Neural progenitor cell (in vitro differentiated cells): Measurements from ENCODE around the gene RAB1A. TPM values are rescaled to one million over a fixed set of nuclear protein-coding genes. Genes with fewer than 3 reads are reported as not detected.

Experiments
- DNase-seq: peaks from one replicate; pipeline ENCODE4 v3.0.0-alpha.2; 2016; ENCODE audit warnings: low spot score
- H2AFZ ChIP-seq: fragments of 200-600 bp; sonication (generic); replicated peaks from 2 replicates; pipeline ENCODE4 v1.6.1; 2016; ENCODE audit warnings: antibody characterized with exemption
- H3F3A ChIP-seq: fragments of 200-600 bp; sonication (generic); 2 replicates; pipeline ENCODE4 v1.6.1; 2016; ENCODE audit warnings: antibody characterized with exemption, low read depth
- H3K27ac ChIP-seq: fragments of 200-600 bp; sonication (generic); 2 replicates; pipeline ENCODE4 v1.5.1; 2016; ENCODE audit warnings: mild to moderate bottlenecking
- H3K27me3 ChIP-seq: fragments of 200-600 bp; sonication (generic); 2 replicates; pipeline ENCODE4 v1.6.1; 2016; ENCODE audit warnings: mild to moderate bottlenecking, moderate library complexity
- H3K36me3 ChIP-seq: fragments of 200-600 bp; sonication (generic); 2 replicates; pipeline ENCODE4 v1.5.1; 2016
- H3K4me1 ChIP-seq: fragments of 200-600 bp; sonication (generic); 2 replicates; pipeline ENCODE4 v1.6.1; 2016; ENCODE audit warnings: mixed run types
- H3K4me2 ChIP-seq: fragments of 200-600 bp; sonication (generic); 2 replicates; pipeline ENCODE4 v1.6.1; 2016
- H3K4me3 ChIP-seq: fragments of 200-600 bp; sonication (generic); 2 replicates; pipeline ENCODE4 v1.5.1; 2016
- H3K79me2 ChIP-seq: fragments of 200-600 bp; sonication (generic); 2 replicates; pipeline ENCODE4 v1.6.1; 2016; ENCODE audit warnings: low read depth
- H3K9ac ChIP-seq: fragments of 200-600 bp; sonication (generic); 2 replicates; pipeline ENCODE4 v1.6.1; 2016
- H3K9me3 ChIP-seq: fragments of 200-600 bp; sonication (generic); 2 replicates; pipeline ENCODE4 v1.5.1; 2016; ENCODE audit warnings: low read depth
- H4K20me1 ChIP-seq: fragments of 200-600 bp; sonication (generic); 2 replicates; pipeline ENCODE4 v1.6.1; 2016; ENCODE audit warnings: low read depth
- H3K27ac Mint-ChIP-seq: 3 replicates; pipeline ENCODE4 v1.8.0; 2021; ENCODE audit warnings: mixed read lengths
- H3K27me3 Mint-ChIP-seq: 2 replicates; pipeline ENCODE4 v1.8.0; 2022; ENCODE audit warnings: low read depth, mild to moderate bottlenecking, inconsistent platforms, moderate library complexity, mixed read lengths; ENCODE audit not compliant: insufficient read depth
- H3K36me3 Mint-ChIP-seq: 3 replicates; pipeline ENCODE4 v1.8.0; 2021; ENCODE audit warnings: mixed read lengths
- H3K4me1 Mint-ChIP-seq: 3 replicates; pipeline ENCODE4 v1.8.0; 2021; ENCODE audit warnings: mixed read lengths
- H3K4me3 Mint-ChIP-seq: 3 replicates; pipeline ENCODE4 v1.8.0; 2021; ENCODE audit warnings: mild to moderate bottlenecking, moderate library complexity, mixed read lengths
- H3K9me3 Mint-ChIP-seq: 3 replicates; pipeline ENCODE4 v1.8.0; 2020; ENCODE audit warnings: mixed read lengths
- EZH2 ChIP-seq: fragments of 200-600 bp; sonication (generic); IDR thresholded peaks from 2 replicates; pipeline ENCODE4 v1.6.1; 2017; ENCODE audit warnings: antibody characterized with exemption, mild to moderate bottlenecking, moderate library complexity
- EZH2phosphoT487 ChIP-seq: fragments of 200-600 bp; sonication (generic); IDR thresholded peaks from 2 replicates; pipeline ENCODE4 v1.6.1; 2017; ENCODE audit warnings: antibody characterized with exemption
- total RNA-seq: library from RNA; depleted of rRNA; stranded (reverse); fragments of >200 nt; gene quantifications from 2 replicates; pipeline ENCODE4 v1.2.3, GENCODE V29; 2015; ENCODE audit warnings: low replicate concordance
- TF ChIP-seq, protein P1 (sequence below): fragments of 200-600 bp; sonication (generic); IDR thresholded peaks from 2 replicates; pipeline ENCODE4 v1.5.1; 2017; ENCODE audit warnings: antibody characterized with exemption, mild to moderate bottlenecking

The RAB1A gene
- total RNA-seq, 1 donor from 2014 or later = 100 TPM

DNA sequence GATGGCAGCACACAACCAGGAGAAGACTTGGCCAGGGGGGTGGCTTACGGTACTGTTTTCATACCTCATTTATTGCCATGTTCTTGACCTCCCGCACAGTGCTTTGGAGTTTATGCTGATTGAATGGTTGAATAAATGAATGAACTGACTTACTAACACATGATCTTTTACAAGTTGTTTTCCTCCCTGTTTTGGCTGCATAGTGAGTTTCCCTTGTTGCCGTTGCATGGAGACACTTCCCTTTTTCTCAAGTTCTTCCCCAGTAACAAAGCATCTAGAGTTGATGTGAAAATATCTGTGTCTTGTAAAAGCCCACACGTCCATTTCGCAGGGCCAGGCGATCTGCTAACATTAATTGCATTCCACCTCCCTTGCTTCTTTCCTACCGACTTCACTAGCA is 35.7 kb upstream of the RAB1A start:
- no peaks in the 10 kb centered on the region for H3K36me3 Mint-ChIP-seq
- H3K27ac ChIP-seq = no peak overlapping the region
- H4K20me1 ChIP-seq = no peaks in the 10 kb centered on the region
- no peaks in the 10 kb centered on the region for H3K4me1 ChIP-seq
- no peaks in the 10 kb centered on the region for H3K9me3 Mint-ChIP-seq
- no peak overlapping the region for H3K9ac ChIP-seq
- no peaks in the 10 kb centered on the region for H3K79me2 ChIP-seq
- H3K36me3 ChIP-seq = no peaks in the 10 kb centered on the region
- no peak overlapping the region for H3K4me3 Mint-ChIP-seq
- H3K27me3 Mint-ChIP-seq = peaks cover 3% of the 10 kb centered on the region
- H3K4me2 ChIP-seq = no peak overlapping the region
- H2AFZ ChIP-seq = no peak overlapping the region
- no peak for DNase-seq
- no peaks in the 10 kb centered on the region for H3F3A ChIP-seq
- no peaks in the 10 kb centered on the region for H3K27me3 ChIP-seq
- TF ChIP-seq, protein P1, sequence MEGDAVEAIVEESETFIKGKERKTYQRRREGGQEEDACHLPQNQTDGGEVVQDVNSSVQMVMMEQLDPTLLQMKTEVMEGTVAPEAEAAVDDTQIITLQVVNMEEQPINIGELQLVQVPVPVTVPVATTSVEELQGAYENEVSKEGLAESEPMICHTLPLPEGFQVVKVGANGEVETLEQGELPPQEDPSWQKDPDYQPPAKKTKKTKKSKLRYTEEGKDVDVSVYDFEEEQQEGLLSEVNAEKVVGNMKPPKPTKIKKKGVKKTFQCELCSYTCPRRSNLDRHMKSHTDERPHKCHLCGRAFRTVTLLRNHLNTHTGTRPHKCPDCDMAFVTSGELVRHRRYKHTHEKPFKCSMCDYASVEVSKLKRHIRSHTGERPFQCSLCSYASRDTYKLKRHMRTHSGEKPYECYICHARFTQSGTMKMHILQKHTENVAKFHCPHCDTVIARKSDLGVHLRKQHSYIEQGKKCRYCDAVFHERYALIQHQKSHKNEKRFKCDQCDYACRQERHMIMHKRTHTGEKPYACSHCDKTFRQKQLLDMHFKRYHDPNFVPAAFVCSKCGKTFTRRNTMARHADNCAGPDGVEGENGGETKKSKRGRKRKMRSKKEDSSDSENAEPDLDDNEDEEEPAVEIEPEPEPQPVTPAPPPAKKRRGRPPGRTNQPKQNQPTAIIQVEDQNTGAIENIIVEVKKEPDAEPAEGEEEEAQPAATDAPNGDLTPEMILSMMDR = no peak
- TF ChIP-seq EZH2 (no peak), EZH2phosphoT487 (no peak)
- H3K9me3 ChIP-seq = no peaks in the 10 kb centered on the region
- no peak overlapping the region for H3K4me3 ChIP-seq
- peaks cover 30% of the 10 kb centered on the region for H3K4me1 Mint-ChIP-seq
- peak overlapping the region; percentile 70 for H3K27ac Mint-ChIP-seq

- no peak overlapping the region for H3K9ac ChIP-seq
- H3K36me3 ChIP-seq = no peaks in the 10 kb centered on the region
- no peak overlapping the region for H3K27ac ChIP-seq
- Mint-ChIP-seq H3K4me1 (peaks cover 30% of the 10 kb centered on the region), H3K27me3 (peaks cover 3% of the 10 kb centered on the region), H3K4me3 (no peak overlapping the region), H3K27ac (peak overlapping the region; percentile 28), H3K36me3 (no peaks in the 10 kb centered on the region), H3K9me3 (no peaks in the 10 kb centered on the region)
- H3K4me1 ChIP-seq = no peaks in the 10 kb centered on the region
- H2AFZ ChIP-seq = no peak overlapping the region
- no peak for TF ChIP-seq EZH2phosphoT487
- TF ChIP-seq, protein P1 = no peak
- no peak for TF ChIP-seq EZH2
- DNase-seq = no peak
- no peak overlapping the region for H3K4me3 ChIP-seq
- H3K27me3 ChIP-seq = no peaks in the 10 kb centered on the region
- no peaks in the 10 kb centered on the region for H3K9me3 ChIP-seq
- H3K79me2 ChIP-seq = no peaks in the 10 kb centered on the region
- H3K4me2 ChIP-seq = no peak overlapping the region
- H4K20me1 ChIP-seq = no peaks in the 10 kb centered on the region
- no peaks in the 10 kb centered on the region for H3F3A ChIP-seq
These were observed 34.6 kb upstream of the RAB1A start for GRCh38 chr2:65164426-65164891.

DNA sequence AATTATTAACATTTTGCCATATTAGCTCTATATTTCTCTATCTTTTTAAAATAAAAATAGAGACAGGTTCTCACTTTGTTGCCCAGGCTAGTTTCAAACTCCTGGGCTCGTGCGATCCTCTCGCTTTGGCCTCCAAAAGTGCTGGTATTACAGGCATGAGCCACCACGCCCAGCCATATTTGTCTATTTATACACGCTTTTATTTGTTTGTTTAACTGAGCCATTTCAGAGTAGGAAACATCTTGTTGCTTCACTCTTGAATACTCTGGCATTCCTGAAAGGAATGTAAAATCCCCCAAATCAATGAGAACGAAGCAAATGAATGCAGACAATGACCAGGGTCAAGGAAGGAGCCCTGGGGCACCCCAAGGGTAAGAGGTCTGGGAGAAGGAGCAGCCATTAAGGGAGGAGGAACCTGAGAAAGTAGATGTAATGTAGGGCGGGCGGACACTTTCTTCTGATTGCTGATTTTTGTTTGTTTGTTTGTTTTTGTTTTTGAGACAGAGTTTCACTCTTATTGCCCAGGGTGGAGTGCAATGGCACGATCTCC is 31.7 kb upstream of the RAB1A start:
- Mint-ChIP-seq H3K9me3 (no peaks in the 10 kb centered on the region), H3K4me1 (peaks cover 30% of the 10 kb centered on the region), H3K36me3 (no peaks in the 10 kb centered on the region), H3K27me3 (peaks cover 3% of the 10 kb centered on the region), H3K27ac (no peak overlapping the region), H3K4me3 (no peak overlapping the region)
- Histone ChIP-seq H3K4me2 (no peak overlapping the region), H3K36me3 (no peaks in the 10 kb centered on the region), H3K4me3 (no peak overlapping the region), H4K20me1 (no peaks in the 10 kb centered on the region), H3K4me1 (no peaks in the 10 kb centered on the region), H3K27ac (no peak overlapping the region), H3K9ac (no peak overlapping the region), H3F3A (no peaks in the 10 kb centered on the region), H3K79me2 (no peaks in the 10 kb centered on the region), H3K9me3 (no peaks in the 10 kb centered on the region), H2AFZ (no peak overlapping the region), H3K27me3 (no peaks in the 10 kb centered on the region)
- TF ChIP-seq, protein P1 = no peak
- TF ChIP-seq EZH2 (no peak), EZH2phosphoT487 (no peak)
- peak; percentile 17 for DNase-seq
